ENCODE measurements around the gene EGLN3.

DNA sequence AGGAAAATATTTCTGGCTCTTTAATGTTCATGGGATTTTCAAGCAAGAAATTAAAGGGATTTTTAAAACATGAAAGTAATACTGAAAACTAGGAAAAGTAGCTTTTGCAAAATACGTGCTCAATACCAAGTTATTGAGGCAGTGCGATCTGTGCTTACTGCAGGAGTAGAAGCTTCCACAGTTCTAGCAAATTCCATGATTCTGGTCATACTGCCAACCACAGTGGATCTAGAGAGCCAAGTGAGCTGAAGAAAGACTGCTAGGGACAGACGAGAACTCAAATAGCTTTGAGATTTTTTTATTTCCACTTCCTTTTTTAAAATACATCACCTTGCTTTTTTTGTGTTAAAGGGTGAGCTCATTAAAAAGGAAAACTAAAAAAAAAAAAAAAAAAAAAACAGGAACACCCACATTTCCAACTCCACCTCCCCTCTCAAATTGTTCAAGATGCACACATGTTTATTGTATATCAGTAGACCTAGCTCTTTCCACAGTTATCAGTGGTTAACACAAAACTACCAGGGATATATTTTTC lies 26.2 kb downstream of the EGLN3 start:
- TF ChIP-seq ZBTB48 (tag by site-specific recombination; IDR thresholded peaks at IDR 0.05) = no peak
- no peak for TF ChIP-seq SP2 (tag by site-specific recombination; IDR thresholded peaks at IDR 0.05)
- no peak for TF ChIP-seq RBAK (tag by site-specific recombination; IDR thresholded peaks at IDR 0.05)
- TF ChIP-seq CTCF (tag by site-specific recombination; IDR thresholded peaks at IDR 0.05) = no peak
- TF ChIP-seq, protein P1, sequence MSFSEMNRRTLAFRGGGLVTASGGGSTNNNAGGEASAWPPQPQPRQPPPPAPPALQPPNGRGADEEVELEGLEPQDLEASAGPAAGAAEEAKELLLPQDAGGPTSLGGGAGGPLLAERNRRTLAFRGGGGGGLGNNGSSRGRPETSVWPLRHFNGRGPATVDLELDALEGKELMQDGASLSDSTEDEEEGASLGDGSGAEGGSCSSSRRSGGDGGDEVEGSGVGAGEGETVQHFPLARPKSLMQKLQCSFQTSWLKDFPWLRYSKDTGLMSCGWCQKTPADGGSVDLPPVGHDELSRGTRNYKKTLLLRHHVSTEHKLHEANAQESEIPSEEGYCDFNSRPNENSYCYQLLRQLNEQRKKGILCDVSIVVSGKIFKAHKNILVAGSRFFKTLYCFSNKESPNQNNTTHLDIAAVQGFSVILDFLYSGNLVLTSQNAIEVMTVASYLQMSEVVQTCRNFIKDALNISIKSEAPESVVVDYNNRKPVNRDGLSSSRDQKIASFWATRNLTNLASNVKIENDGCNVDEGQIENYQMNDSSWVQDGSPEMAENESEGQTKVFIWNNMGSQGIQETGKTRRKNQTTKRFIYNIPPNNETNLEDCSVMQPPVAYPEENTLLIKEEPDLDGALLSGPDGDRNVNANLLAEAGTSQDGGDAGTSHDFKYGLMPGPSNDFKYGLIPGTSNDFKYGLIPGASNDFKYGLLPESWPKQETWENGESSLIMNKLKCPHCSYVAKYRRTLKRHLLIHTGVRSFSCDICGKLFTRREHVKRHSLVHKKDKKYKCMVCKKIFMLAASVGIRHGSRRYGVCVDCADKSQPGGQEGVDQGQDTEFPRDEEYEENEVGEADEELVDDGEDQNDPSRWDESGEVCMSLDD (tag by site-specific recombination; IDR thresholded peaks at IDR 0.05) = no peak
- no peak for TF ChIP-seq REPIN1 (tag by site-specific recombination; IDR thresholded peaks at IDR 0.05; ENCODE audit: low read depth)
- TF ChIP-seq ZNF654 (tag by site-specific recombination; IDR thresholded peaks at IDR 0.05; ENCODE audit: low read depth) = no peak
- TF ChIP-seq, protein P2, sequence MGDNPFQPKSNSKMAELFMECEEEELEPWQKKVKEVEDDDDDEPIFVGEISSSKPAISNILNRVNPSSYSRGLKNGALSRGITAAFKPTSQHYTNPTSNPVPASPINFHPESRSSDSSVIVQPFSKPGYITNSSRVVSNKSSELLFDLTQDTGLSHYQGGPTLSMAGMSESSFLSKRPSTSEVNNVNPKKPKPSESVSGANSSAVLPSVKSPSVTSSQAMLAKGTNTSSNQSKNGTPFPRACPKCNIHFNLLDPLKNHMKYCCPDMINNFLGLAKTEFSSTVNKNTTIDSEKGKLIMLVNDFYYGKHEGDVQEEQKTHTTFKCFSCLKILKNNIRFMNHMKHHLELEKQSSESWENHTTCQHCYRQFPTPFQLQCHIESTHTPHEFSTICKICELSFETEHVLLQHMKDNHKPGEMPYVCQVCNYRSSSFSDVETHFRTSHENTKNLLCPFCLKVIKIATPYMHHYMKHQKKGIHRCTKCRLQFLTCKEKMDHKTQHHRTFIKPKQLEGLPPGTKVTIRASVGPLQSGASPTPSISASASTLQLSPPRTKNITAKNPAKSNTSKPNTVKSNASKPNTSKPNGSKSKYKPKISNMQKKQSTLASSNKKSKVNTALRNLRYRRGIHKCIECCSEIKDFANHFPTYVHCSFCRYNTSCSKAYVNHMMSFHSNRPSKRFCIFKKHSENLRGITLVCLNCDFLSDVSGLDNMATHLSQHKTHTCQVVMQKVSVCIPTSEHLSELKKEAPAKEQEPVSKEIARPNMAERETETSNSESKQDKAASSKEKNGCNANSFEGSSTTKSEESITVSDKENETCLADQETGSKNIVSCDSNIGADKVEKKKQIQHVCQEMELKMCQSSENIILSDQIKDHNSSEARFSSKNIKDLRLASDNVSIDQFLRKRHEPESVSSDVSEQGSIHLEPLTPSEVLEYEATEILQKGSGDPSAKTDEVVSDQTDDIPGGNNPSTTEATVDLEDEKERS (tag by site-specific recombination; IDR thresholded peaks at IDR 0.05) = no peak
- TF ChIP-seq ZSCAN30 (tag by site-specific recombination; IDR thresholded peaks at IDR 0.05) = no peak

Data from HEK293 (cell line).